DOHH2 (cell line): ENCODE data around the gene ITPR2.

Experiments
- CTCF ChIP-seq: fragments of 200-600 bp; sonication (generic); IDR thresholded peaks from one replicate; pipeline ENCODE4 v1.5.1; 2014; ENCODE audit warnings: antibody characterized with exemption, mild to moderate bottlenecking, low read depth, low read length; ENCODE audit not compliant: poor library complexity, severe bottlenecking
- EZH2phosphoT487 ChIP-seq: fragments of 200-600 bp; sonication (generic); IDR thresholded peaks from 2 replicates; pipeline ENCODE4 v1.6.1; 2017; ENCODE audit warnings: borderline replicate concordance, mild to moderate bottlenecking, antibody characterized with exemption, low read length, moderate library complexity, mixed read lengths

GRCh38 chr12:26608706-26609105 is 224.3 kb downstream of the ITPR2 start:
- TF ChIP-seq CTCF: no peak
- TF ChIP-seq EZH2phosphoT487: no peak
